WERI-Rb-1 (cell line): ENCODE data around the gene ACSS3.

ENCODE experiments used
- DNase-seq: peaks from one replicate; pipeline ENCODE4 v3.0.0-alpha.2; 2020
- H3K27ac ChIP-seq: fragments of 250-450 bp; sonication (Bioruptor Pico); 2 replicates; pipeline ENCODE4 v1.5.1; 2020; ENCODE audit warnings: mild to moderate bottlenecking, moderate library complexity
- H3K27me3 ChIP-seq: fragments of 250-450 bp; sonication (Bioruptor Pico); 2 replicates; pipeline ENCODE4 v1.5.1; 2021; ENCODE audit warnings: mild to moderate bottlenecking, low read depth, moderate library complexity; ENCODE audit not compliant: insufficient read depth, severe bottlenecking
- H3K36me3 ChIP-seq: fragments of 250-450 bp; sonication (Bioruptor Pico); 2 replicates; pipeline ENCODE4 v1.5.1; 2020; ENCODE audit warnings: mild to moderate bottlenecking, moderate library complexity
- H3K4me3 ChIP-seq: 2 replicates; pipeline ENCODE4 v1.5.1; 2011; ENCODE audit warnings: low read depth, mild to moderate bottlenecking, control low read depth, low read length
- H3K9me3 ChIP-seq: fragments of 250-450 bp; sonication (Bioruptor Pico); 2 replicates; pipeline ENCODE4 v1.5.1; 2021; ENCODE audit warnings: mild to moderate bottlenecking, moderate library complexity; ENCODE audit not compliant: severe bottlenecking
- TF ChIP-seq, protein P1 (sequence below): IDR thresholded peaks from 2 replicates; pipeline ENCODE4 v1.5.1; 2011; ENCODE audit warnings: low read depth, mild to moderate bottlenecking, control low read depth, inconsistent platforms, low read length

The ACSS3 gene

DNA sequence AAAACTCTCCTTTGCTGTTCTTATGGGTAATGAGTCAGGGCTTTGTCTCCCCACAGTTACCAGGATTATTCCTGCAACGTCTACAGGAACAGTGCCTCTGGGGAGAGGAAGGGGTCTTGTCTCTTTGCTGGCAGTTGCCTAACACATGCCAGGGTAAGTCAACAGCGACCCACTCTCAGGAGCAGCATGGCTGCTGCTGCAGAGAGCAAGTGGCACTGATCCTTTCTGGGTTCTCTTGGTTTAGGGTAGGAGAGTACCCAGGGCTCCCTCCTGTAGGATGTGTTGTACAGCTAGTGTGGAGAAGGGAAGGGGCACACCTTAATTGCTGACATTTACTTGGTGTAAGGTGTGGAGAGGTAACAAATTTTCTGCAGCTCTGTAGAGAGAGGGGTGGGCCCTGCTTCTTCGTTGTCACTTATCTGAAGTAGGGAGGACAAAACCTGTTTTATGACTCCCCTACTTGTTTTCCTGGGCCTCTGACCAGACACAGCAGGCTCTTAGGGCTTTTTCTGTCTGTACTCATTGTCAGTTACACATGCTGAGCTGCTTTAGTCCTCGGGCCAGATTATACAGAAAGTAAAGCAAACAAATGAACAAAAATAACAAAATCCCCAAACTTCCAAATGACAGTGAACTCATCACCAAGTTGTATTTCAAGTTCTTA, 168.2 kb downstream of the ACSS3 start:
- no peak overlapping the region for H3K4me3 ChIP-seq
- no peaks in the 10 kb centered on the region for H3K36me3 ChIP-seq
- H3K27me3 ChIP-seq: no peaks in the 10 kb centered on the region
- TF ChIP-seq, protein P1, sequence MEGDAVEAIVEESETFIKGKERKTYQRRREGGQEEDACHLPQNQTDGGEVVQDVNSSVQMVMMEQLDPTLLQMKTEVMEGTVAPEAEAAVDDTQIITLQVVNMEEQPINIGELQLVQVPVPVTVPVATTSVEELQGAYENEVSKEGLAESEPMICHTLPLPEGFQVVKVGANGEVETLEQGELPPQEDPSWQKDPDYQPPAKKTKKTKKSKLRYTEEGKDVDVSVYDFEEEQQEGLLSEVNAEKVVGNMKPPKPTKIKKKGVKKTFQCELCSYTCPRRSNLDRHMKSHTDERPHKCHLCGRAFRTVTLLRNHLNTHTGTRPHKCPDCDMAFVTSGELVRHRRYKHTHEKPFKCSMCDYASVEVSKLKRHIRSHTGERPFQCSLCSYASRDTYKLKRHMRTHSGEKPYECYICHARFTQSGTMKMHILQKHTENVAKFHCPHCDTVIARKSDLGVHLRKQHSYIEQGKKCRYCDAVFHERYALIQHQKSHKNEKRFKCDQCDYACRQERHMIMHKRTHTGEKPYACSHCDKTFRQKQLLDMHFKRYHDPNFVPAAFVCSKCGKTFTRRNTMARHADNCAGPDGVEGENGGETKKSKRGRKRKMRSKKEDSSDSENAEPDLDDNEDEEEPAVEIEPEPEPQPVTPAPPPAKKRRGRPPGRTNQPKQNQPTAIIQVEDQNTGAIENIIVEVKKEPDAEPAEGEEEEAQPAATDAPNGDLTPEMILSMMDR: no peak
- DNase-seq: no peak
- H3K9me3 ChIP-seq: peaks cover 2% of the 10 kb centered on the region
- peak overlapping the region; percentile 22; the same call in 1 of the 2 replicates for H3K27ac ChIP-seq

DNA sequence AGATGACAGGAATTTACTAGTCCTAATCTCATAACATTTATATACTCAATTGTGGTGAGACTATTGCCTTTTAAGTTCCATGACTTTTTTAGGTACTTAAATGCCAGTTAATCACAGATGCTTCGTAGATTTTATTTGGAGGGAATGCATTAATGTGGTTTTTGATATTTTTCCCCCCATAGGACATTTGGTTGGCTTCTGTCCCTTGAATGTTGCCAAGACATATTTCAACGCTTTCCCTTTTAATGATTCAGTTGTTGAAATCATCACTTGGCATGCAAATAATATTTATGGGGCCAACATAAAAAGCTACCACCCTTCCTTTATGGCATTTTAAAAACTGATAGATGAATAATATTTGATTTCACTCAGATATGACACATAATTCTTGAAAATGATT, 172.1 kb downstream of the ACSS3 start:
- Histone ChIP-seq H3K27ac (no peak overlapping the region), H3K36me3 (no peaks in the 10 kb centered on the region), H3K4me3 (no peak overlapping the region), H3K9me3 (peaks cover under 1% of the 10 kb centered on the region), H3K27me3 (no peaks in the 10 kb centered on the region)
- TF ChIP-seq, protein P1: no peak
- DNase-seq: no peak

DNA sequence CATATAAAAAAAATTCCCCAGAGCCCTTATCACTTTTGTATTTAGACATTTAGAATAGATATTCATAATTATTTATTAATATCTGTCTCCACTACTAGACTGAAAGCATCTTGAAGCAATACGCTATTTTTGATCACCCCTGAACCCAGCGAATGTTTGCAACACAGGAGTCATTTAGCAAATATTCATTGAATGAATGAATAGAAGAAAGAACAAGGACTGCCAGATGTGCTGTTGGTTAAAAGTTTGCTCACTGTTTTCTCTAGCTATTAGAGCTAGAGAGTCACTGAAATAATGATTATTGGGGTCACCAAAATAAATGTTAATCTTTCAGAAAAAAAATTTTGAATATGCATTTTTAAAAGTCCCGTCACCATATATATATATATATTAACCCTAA, 174.3 kb downstream of the ACSS3 start:
- DNase-seq: no peak
- H3K4me3 ChIP-seq: no peak overlapping the region
- TF ChIP-seq, protein P1: no peak
- no peaks in the 10 kb centered on the region for H3K9me3 ChIP-seq
- no peaks in the 10 kb centered on the region for H3K36me3 ChIP-seq
- H3K27me3 ChIP-seq: no peaks in the 10 kb centered on the region
- H3K27ac ChIP-seq: no peak overlapping the region

DNA sequence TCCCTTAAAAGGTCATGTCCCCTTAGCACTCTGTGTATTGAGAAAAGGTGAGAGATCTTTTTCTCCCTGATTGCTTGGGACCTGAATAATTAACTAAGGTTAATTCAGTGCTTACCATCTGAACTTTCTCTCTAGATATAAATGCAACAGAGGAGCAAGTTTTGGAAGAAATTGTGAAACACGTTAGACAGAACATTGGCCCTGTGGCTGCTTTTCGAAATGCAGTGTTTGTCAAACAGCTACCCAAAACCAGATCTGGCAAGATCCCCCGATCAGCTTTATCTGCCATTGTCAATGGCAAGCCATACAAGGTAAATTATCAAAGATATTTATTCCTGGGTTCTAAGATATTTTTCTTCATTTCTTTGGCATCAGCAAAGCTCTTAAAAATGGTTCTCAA, 175.5 kb downstream of the ACSS3 start:
- Histone ChIP-seq H3K4me3 (no peak overlapping the region), H3K27ac (no peak overlapping the region), H3K36me3 (no peaks in the 10 kb centered on the region), H3K27me3 (no peaks in the 10 kb centered on the region), H3K9me3 (no peaks in the 10 kb centered on the region)
- no peak for DNase-seq
- TF ChIP-seq, protein P1: no peak

DNA sequence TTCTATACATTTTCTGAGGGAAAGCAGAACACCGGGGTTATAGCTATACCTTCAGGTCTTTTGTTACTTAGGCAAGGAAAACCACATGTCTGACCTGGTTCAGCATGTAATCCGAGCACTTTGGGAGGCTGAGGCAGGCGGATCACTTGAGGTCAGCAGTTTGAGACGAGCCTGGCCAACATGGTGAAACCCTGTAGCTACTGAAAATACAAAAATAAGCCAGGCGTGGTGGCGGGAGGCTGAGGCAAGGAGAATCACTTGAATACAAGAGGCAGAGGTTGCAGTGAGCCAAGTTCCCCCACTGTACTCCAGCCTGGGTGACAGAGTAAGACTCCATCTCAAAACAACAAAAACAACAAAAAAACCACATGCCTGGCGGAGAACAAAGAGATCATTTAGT, 177.6 kb downstream of the ACSS3 start:
- H3K4me3 ChIP-seq: no peak overlapping the region
- no peak for DNase-seq
- no peak overlapping the region for H3K27ac ChIP-seq
- TF ChIP-seq, protein P1: no peak
- H3K27me3 ChIP-seq: no peaks in the 10 kb centered on the region
- no peaks in the 10 kb centered on the region for H3K9me3 ChIP-seq
- H3K36me3 ChIP-seq: no peaks in the 10 kb centered on the region

DNA sequence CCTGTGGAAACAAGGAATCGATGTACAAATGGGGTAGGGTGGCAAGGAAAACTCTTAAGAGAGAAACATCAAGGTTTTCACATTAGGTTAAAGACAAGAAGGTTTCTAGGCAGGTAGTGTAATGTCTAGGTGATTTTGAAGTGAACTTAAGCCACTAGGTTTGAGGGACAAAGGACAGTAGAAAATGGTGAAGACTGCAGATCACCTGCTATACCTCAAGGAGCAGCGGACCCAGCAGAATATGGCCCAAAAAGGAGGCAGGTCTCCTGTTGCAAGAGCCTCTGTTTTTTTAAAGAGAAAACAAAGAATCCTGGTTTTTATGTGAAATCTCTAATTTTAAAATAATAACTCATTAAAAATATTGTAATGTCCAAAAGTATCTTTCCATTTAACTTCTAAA, 178.1 kb downstream of the ACSS3 start:
- H3K9me3 ChIP-seq: no peaks in the 10 kb centered on the region
- no peak overlapping the region for H3K27ac ChIP-seq
- DNase-seq: no peak
- H3K4me3 ChIP-seq: no peak overlapping the region
- no peaks in the 10 kb centered on the region for H3K27me3 ChIP-seq
- TF ChIP-seq, protein P1: no peak
- no peaks in the 10 kb centered on the region for H3K36me3 ChIP-seq
